Breast epithelium (tissue), 3 donors: ENCODE measurements around the gene MESP1.

Source experiments
- POLR2A ChIP-seq: fragments of 450-650 bp; IDR thresholded peaks from one replicate; pipeline ENCODE4 v1.6.1; 2016; ENCODE audit warnings: antibody characterized with exemption, mild to moderate bottlenecking, moderate library complexity
- TF ChIP-seq, protein P1 (sequence below), 3 donors: fragments of 450-650 bp; IDR thresholded peaks; one replicate each; pipeline ENCODE4 v1.5.1; 2016 to 2017; ENCODE audit warnings: antibody characterized with exemption in 3 of 3, mild to moderate bottlenecking in 3 of 3, moderate library complexity in 3 of 3

DNA sequence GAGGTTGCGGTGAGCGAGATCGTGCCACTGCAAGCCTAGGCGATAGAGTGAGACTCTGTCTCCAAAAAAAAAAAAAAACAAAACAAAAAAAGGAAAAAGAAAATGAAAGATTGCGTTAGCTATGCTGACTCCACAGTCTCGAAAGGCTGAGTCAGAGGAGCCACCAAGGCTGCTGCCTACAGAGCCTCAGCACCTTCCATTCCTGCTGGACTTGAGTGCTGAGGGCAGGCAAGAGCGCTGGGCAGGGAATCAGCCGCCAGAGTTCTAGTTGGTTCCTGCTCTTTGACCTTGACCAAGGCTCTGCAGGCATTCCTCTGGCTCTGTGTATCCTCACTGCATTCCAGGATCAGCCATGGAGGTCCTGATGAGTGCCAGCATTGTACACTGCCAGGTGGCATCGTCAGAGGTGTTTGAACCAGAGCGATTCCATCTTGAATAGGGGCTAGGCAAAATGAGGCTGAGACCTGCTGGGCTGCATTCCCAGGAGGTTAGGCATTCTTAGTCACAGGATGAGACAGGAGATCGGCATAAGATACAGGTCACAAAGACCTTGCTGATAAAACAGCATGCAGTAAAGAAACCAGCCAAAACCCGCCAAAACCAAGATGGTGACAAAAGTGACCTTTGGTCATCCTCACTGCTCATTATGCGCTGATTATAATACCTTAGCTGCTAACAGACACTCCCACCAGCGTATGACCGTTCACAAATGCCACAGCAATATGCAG lies 31.0 kb upstream of the MESP1 start:
- TF ChIP-seq POLR2A, result no peak
- TF ChIP-seq, protein P1, sequence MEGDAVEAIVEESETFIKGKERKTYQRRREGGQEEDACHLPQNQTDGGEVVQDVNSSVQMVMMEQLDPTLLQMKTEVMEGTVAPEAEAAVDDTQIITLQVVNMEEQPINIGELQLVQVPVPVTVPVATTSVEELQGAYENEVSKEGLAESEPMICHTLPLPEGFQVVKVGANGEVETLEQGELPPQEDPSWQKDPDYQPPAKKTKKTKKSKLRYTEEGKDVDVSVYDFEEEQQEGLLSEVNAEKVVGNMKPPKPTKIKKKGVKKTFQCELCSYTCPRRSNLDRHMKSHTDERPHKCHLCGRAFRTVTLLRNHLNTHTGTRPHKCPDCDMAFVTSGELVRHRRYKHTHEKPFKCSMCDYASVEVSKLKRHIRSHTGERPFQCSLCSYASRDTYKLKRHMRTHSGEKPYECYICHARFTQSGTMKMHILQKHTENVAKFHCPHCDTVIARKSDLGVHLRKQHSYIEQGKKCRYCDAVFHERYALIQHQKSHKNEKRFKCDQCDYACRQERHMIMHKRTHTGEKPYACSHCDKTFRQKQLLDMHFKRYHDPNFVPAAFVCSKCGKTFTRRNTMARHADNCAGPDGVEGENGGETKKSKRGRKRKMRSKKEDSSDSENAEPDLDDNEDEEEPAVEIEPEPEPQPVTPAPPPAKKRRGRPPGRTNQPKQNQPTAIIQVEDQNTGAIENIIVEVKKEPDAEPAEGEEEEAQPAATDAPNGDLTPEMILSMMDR (IDR thresholded peaks at IDR 0.05), result no peak
